Kidney (tissue), 14 donors: ENCODE data around the gene RALBP1. TPM values are rescaled to one million over a fixed set of nuclear protein-coding genes. Genes with fewer than 3 reads are reported as not detected.

Experiments used
- DNase-seq, 5 donors: peaks; one replicate each; pipeline ENCODE4 v3.0.0-alpha.2; 2013 to 2020
- FAIRE-seq: peaks from 2 replicates; lab custom pipeline; 2012; peaks lifted over from hg19 to GRCh38; lab: Jason Lieb, UNC
- H3K27ac ChIP-seq, 2 donors: one replicate each; pipeline ENCODE4 v1.7.0; 2013; ENCODE audit warnings: low read depth in 2 of 2, low read length in 2 of 2, inconsistent platforms in 1 of 2
- H3K27me3 ChIP-seq: one replicate; pipeline ENCODE4 v1.7.1; 2013; ENCODE audit warnings: low read length, inconsistent platforms; ENCODE audit not compliant: control insufficient read depth, insufficient read depth
- H3K36me3 ChIP-seq, 3 donors: one replicate each; pipeline versions ENCODE4 v1.7.0 to v1.7.1; 2013; ENCODE audit warnings: low read length in 3 of 3, control low read depth in 1 of 3, inconsistent platforms in 1 of 3; ENCODE audit not compliant: insufficient read depth in 3 of 3, control insufficient read depth in 2 of 3
- H3K4me1 ChIP-seq, 3 donors: one replicate each; pipeline versions ENCODE4 v1.7.0 to v1.7.1; 2013; ENCODE audit warnings: low read length in 3 of 3, inconsistent platforms in 1 of 3, low read depth in 1 of 3; ENCODE audit not compliant: control insufficient read depth in 2 of 3, insufficient read depth in 2 of 3
- H3K4me3 ChIP-seq, 3 donors: one replicate each; pipeline versions ENCODE4 v1.7.0 to v1.8.1; 2013; ENCODE audit warnings: low read length in 3 of 3, control low read depth in 1 of 3, inconsistent platforms in 1 of 3
- H3K9ac ChIP-seq, 3 donors: one replicate each; pipeline versions ENCODE4 v1.7.0 to v1.7.1; 2013; ENCODE audit warnings: low read length in 3 of 3, control low read depth in 1 of 3, inconsistent platforms in 1 of 3
- H3K9me3 ChIP-seq, 3 donors: one replicate each; pipeline versions ENCODE4 v1.7.0 to v1.7.1; 2013; ENCODE audit warnings: low read length in 3 of 3, control low read depth in 1 of 3, inconsistent platforms in 1 of 3; ENCODE audit not compliant: control insufficient read depth in 2 of 3, insufficient read depth in 1 of 3
- intact Hi-C: fragments of 100-400 bp; cut with DNase I; formaldehyde crosslinking; loops from one replicate; pipeline ENCODE4 v1.11.1; 2022
- polyA plus RNA-seq: library from polyadenylated mRNA; stranded (reverse); fragments of 350-450 nt; fragmentation: Illumina TruSeq; extraction: RNeasy Lipid Tissue Mini Kit (QIAGEN cat#74804); gene quantifications from one replicate; pipeline ENCODE4 v1.2.3, GENCODE V29; 2014; ENCODE audit warnings: low read depth, low replicate concordance; ENCODE audit not compliant: insufficient read depth
- total RNA-seq: library from RNA; stranded (reverse); fragmentation: NEBNext Ultra II Directional; extraction: Animal tissue kit (Norgen Biotek cat#: 25700); gene quantifications from one replicate; pipeline ENCODE4 v1.2.1, GENCODE V29; 2021
- TF ChIP-seq, protein P1 (sequence below): IDR thresholded peaks from 3 replicates; pipeline ENCODE4 v1.5.1; 2012; ENCODE audit warnings: mild to moderate bottlenecking, moderate library complexity, borderline replicate concordance; ENCODE audit not compliant: insufficient read depth; ENCODE audit errors: extremely low read depth
- donor health status: control.
- donor health status: control.
- donor health status: control.
- donor health status: control.
- donor health status: control.
- donor health status: DM: yes; HTN: yes; CAD: no.
- donor health status: Normal renal cell carcinoma (clear cell type).

RALBP1 gene
- total and polyA plus RNA-seq, 2 donors from 2014 or later, result 59.5 to 64.3 TPM

DNA sequence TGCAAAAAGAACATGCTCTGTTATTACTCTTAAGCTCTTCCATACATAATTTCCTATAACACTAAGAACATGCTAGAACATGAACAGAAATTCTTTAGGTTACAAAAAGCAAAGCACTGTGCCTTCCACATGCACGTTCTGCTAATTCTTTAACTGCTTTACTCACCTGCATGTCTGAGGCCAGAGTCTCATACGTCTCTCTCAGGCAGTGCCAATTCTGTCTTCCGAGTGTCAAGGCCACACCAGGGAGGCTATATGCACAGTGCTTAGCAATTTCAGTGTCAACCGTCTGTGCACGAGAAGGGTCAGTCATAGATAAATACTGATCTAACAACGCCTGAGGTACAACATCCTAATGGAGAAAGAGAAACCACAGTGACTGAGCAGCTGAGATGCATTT lies 83.9 kb downstream of the RALBP1 start:
- H3K27ac ChIP-seq, result no peak overlapping the region
- H3K4me3 ChIP-seq, result no peak overlapping the region
- H3K36me3 ChIP-seq, result peaks cover 13 to 42% (median 16%) of the 10 kb centered on the region in 3 donors
- H3K27me3 ChIP-seq, result no peaks in the 10 kb centered on the region
- TF ChIP-seq, protein P1, sequence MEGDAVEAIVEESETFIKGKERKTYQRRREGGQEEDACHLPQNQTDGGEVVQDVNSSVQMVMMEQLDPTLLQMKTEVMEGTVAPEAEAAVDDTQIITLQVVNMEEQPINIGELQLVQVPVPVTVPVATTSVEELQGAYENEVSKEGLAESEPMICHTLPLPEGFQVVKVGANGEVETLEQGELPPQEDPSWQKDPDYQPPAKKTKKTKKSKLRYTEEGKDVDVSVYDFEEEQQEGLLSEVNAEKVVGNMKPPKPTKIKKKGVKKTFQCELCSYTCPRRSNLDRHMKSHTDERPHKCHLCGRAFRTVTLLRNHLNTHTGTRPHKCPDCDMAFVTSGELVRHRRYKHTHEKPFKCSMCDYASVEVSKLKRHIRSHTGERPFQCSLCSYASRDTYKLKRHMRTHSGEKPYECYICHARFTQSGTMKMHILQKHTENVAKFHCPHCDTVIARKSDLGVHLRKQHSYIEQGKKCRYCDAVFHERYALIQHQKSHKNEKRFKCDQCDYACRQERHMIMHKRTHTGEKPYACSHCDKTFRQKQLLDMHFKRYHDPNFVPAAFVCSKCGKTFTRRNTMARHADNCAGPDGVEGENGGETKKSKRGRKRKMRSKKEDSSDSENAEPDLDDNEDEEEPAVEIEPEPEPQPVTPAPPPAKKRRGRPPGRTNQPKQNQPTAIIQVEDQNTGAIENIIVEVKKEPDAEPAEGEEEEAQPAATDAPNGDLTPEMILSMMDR, result no peak
- FAIRE-seq (no peak), DNase-seq (no peak)
- H3K9me3 ChIP-seq, result no peaks in the 10 kb centered on the region
- intact Hi-C loops, result no loop called here
- H3K4me1 ChIP-seq, result no peaks in the 10 kb centered on the region
- no peak overlapping the region for H3K9ac ChIP-seq

DNA sequence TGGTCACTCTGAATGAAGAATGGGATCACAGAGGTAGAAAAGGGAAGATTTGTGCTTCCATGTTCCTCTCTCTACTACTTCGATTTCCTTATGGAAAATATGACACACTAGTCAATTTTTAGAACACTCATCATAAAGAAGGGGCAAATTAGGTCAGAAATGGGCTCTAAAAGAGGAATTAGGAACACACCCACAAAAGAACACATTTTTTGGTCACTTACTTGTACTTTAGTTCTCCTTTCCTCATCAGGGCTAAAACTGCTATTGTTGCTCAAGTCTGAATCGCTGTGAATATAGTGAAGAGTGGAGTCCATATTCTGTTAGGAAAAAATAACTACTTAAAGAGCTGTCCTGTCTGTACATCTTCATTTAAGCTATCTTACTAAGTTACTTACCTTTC lies 86.4 kb downstream of the RALBP1 start:
- H3K4me1 ChIP-seq, result no peaks in the 10 kb centered on the region
- H3K9me3 ChIP-seq, result no peaks in the 10 kb centered on the region
- intact Hi-C loops, result no loop called here
- no peaks in the 10 kb centered on the region for H3K27me3 ChIP-seq
- no peak overlapping the region for H3K27ac ChIP-seq
- no peak for DNase-seq
- no peak for FAIRE-seq
- no peak overlapping the region for H3K9ac ChIP-seq
- no peak overlapping the region for H3K4me3 ChIP-seq
- H3K36me3 ChIP-seq, result peaks cover 9 to 38% (median 11%) of the 10 kb centered on the region in 3 donors
- TF ChIP-seq, protein P1, result no peak

- peaks cover 8 to 30% (median 11%) of the 10 kb centered on the region in 3 donors for H3K36me3 ChIP-seq
- no peaks in the 10 kb centered on the region for H3K9me3 ChIP-seq
- H3K4me1 ChIP-seq, result no peaks in the 10 kb centered on the region
- intact Hi-C loops, result no loop called here
- FAIRE-seq (no peak), DNase-seq (no peak)
- H3K27me3 ChIP-seq, result no peaks in the 10 kb centered on the region
- no peak overlapping the region for H3K9ac ChIP-seq
- no peak overlapping the region for H3K4me3 ChIP-seq
- no peak overlapping the region for H3K27ac ChIP-seq
- TF ChIP-seq, protein P1, result no peak
Measured at GRCh38 chr18:9562584-9562983, 87.3 kb downstream of the RALBP1 start.

- Histone ChIP-seq H3K27me3 (no peaks in the 10 kb centered on the region), H3K4me3 (no peak overlapping the region), H3K36me3 (peaks cover 8 to 26% (median 11%) of the 10 kb centered on the region in 3 donors), H3K27ac (no peak overlapping the region), H3K4me1 (no peaks in the 10 kb centered on the region), H3K9ac (no peak overlapping the region), H3K9me3 (no peaks in the 10 kb centered on the region)
- intact Hi-C loops, result no loop called here
- FAIRE-seq, result no peak
- TF ChIP-seq, protein P1, result no peak
- DNase-seq, result no peak
Measured at GRCh38 chr18:9563331-9563730, 88.0 kb downstream of the RALBP1 start.
